Type B pancreatic cell (in vitro differentiated cells): ENCODE data around the gene RNF214. TPM values are rescaled to one million over a fixed set of nuclear protein-coding genes. Genes with fewer than 3 reads are reported as not detected.

Source experiments
- DNase-seq: peaks from one replicate; pipeline ENCODE4 v3.0.0; 2021; ENCODE audit warnings: mixed read lengths; ENCODE audit not compliant: unreplicated experiment; ENCODE audit errors: extremely low spot score
- H3K27ac Mint-ChIP-seq: 2 replicates; pipeline ENCODE4 v1.8.0; 2021; ENCODE audit warnings: mild to moderate bottlenecking, mixed read lengths
- H3K27me3 Mint-ChIP-seq: 2 replicates; pipeline ENCODE4 v1.8.0; 2021; ENCODE audit warnings: mixed read lengths
- H3K36me3 Mint-ChIP-seq: 2 replicates; pipeline ENCODE4 v1.8.0; 2021; ENCODE audit warnings: mixed read lengths
- H3K4me1 Mint-ChIP-seq: one replicate; pipeline ENCODE4 v1.8.0; 2021; ENCODE audit warnings: mixed read lengths; ENCODE audit not compliant: unreplicated experiment
- H3K4me3 Mint-ChIP-seq: 2 replicates; pipeline ENCODE4 v1.8.0; 2021; ENCODE audit warnings: mild to moderate bottlenecking, mixed read lengths
- H3K9me3 Mint-ChIP-seq: 2 replicates; pipeline ENCODE4 v1.8.0; 2021; ENCODE audit warnings: mixed read lengths
- CTCF ChIP-seq: fragments of 200-600 bp; sonication (generic); conservative IDR thresholded peaks from 2 replicates; pipeline ENCODE4 v1.5.0; 2021; ENCODE audit warnings: antibody characterized with exemption, mild to moderate bottlenecking
- total RNA-seq: library from RNA; stranded (reverse); gene quantifications from 2 replicates; pipeline ENCODE4 v1.2.1, GENCODE V29; 2021; ENCODE audit warnings: low replicate concordance

RNF214 gene
- total RNA-seq, 1 donor from 2014 or later: 34.7 TPM

- Mint-ChIP-seq H3K4me3 (no peak overlapping the region), H3K9me3 (no peaks in the 10 kb centered on the region), H3K27me3 (no peaks in the 10 kb centered on the region), H3K27ac (no peak overlapping the region), H3K4me1 (peaks cover 4% of the 10 kb centered on the region), H3K36me3 (peaks cover 7% of the 10 kb centered on the region)
- no peak for TF ChIP-seq CTCF
- no peak for DNase-seq
Observed at GRCh38 chr11:117334896-117335295, 102.4 kb downstream of the RNF214 start.

GRCh38 chr11:117335399-117335798 lies 102.9 kb downstream of the RNF214 start:
- H3K36me3 Mint-ChIP-seq: peaks cover 7% of the 10 kb centered on the region
- no peak for DNase-seq
- no peak overlapping the region for H3K4me3 Mint-ChIP-seq
- TF ChIP-seq CTCF: no peak
- H3K27ac Mint-ChIP-seq: no peak overlapping the region
- no peaks in the 10 kb centered on the region for H3K27me3 Mint-ChIP-seq
- no peaks in the 10 kb centered on the region for H3K9me3 Mint-ChIP-seq
- peaks cover 4% of the 10 kb centered on the region for H3K4me1 Mint-ChIP-seq

Other genes starting within 250 kb of the RNF214 start
- gene SIK3, start 134.2 kb upstream of the RNF214 start, total RNA-seq: 39.0 and 39.9 TPM in 2 replicates
- gene PAFAH1B2, start 88.4 kb upstream of the RNF214 start, total RNA-seq: 94.5 and 101 TPM in 2 replicates
- gene SIDT2, start 53.9 kb upstream of the RNF214 start, total RNA-seq: 53.1 and 62.0 TPM in 2 replicates
- 97.9 and 106 TPM in 2 replicates for gene TAGLN, start 33.3 kb upstream of the RNF214 start, total RNA-seq
- gene PCSK7, start 598 bp upstream of the RNF214 start, total RNA-seq: 54.6 and 61.1 TPM in 2 replicates
- gene BACE1-AS, start 58.7 kb downstream of the RNF214 start, total RNA-seq: 5.9 and 12.8 TPM in 2 replicates
- gene BACE1, start 83.6 kb downstream of the RNF214 start, total RNA-seq: 26.2 and 37.4 TPM in 2 replicates
- 28.0 and 42.1 TPM in 2 replicates for gene CEP164, start 95.2 kb downstream of the RNF214 start, total RNA-seq